Measurements from ENCODE around the gene AKAP6. TPM values are rescaled to one million over a fixed set of nuclear protein-coding genes. Genes with fewer than 3 reads are reported as not detected.

Gene AKAP6
- total RNA-seq, 1 experiment from 2014 or later: 1.9 TPM

DNA sequence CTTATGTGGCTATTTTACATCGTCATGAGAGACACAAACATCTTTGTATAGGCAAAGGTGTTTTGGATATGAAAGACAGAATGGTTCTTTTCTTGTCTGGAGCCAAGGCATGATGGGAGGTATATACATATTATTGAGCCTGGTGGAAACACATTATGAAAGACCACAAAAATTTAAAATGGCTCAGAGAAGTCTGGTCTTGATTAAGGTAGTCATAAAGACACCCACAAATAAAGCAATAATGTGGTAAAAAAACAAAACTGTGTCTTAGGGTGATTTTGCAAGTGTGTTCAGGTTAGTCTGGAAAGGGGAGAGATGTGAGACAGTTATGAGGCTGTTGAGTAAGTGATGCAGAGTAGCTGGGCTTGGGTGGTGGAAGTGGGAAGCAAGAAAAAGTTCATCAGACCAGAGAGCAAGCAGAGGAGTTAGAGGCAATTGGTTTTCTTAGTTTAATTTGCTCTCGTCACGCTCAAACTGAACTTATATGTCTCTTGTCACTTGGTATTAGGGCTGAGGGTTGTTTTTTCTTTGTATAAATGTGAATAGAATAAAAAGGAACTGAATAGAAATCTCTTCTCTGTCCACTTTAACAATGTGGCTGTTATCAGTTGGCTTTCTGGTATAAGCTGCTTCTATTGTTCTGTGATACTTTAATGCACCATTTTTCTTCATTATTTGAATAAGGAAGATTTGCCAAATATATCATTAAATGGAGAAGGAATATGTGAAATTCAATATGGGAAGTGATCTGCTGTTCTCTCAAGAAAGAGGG is 115.0 kb downstream of the AKAP6 start:
- no TSS peak for BruUV-seq (replicated peaks)
- CTCF ChIA-PET: interaction anchor here (0.7 kb wide), 1 partner anchor 12 kb away, joined by 3 read pairs; no protein-coding TSS in a partner anchor
- POLR2A ChIA-PET: no interaction called here

More for the DNA sequence above, 115.0 kb downstream of the AKAP6 start:
- TF ChIP-seq SRF (IDR thresholded peaks at IDR 0.05; ENCODE audit: low read depth): no peak
- no peak for TF ChIP-seq SP1 (IDR thresholded peaks at IDR 0.05; ENCODE audit: low read depth)
- TF ChIP-seq EGR1 (IDR thresholded peaks at IDR 0.05; ENCODE audit: low read depth): no peak
- TF ChIP-seq YY1 (IDR thresholded peaks at IDR 0.05; ENCODE audit: extremely low read depth, insufficient replicate concordance, low read depth, low read length): no peak
- TF ChIP-seq, protein P1, sequence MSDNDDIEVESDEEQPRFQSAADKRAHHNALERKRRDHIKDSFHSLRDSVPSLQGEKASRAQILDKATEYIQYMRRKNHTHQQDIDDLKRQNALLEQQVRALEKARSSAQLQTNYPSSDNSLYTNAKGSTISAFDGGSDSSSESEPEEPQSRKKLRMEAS (IDR thresholded peaks at IDR 0.05): no peak
- TF ChIP-seq, protein P2, sequence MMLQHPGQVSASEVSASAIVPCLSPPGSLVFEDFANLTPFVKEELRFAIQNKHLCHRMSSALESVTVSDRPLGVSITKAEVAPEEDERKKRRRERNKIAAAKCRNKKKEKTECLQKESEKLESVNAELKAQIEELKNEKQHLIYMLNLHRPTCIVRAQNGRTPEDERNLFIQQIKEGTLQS (IDR thresholded peaks at IDR 0.05): no peak
- TF ChIP-seq, protein P3, sequence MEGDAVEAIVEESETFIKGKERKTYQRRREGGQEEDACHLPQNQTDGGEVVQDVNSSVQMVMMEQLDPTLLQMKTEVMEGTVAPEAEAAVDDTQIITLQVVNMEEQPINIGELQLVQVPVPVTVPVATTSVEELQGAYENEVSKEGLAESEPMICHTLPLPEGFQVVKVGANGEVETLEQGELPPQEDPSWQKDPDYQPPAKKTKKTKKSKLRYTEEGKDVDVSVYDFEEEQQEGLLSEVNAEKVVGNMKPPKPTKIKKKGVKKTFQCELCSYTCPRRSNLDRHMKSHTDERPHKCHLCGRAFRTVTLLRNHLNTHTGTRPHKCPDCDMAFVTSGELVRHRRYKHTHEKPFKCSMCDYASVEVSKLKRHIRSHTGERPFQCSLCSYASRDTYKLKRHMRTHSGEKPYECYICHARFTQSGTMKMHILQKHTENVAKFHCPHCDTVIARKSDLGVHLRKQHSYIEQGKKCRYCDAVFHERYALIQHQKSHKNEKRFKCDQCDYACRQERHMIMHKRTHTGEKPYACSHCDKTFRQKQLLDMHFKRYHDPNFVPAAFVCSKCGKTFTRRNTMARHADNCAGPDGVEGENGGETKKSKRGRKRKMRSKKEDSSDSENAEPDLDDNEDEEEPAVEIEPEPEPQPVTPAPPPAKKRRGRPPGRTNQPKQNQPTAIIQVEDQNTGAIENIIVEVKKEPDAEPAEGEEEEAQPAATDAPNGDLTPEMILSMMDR (IDR thresholded peaks at IDR 0.05 in 2 of 3, conservative IDR thresholded peaks at IDR 0.05 in 1 of 3; ENCODE audit: borderline replicate concordance in 1 of 3, insufficient read depth in 1 of 3, low read depth in 2 of 3, low read length in 2 of 3): no peak
- no peak for TF ChIP-seq EZH2phosphoT487 (IDR thresholded peaks at IDR 0.05; ENCODE audit: borderline replicate concordance)
- no peak for TF ChIP-seq ZNF274 (IDR thresholded peaks at IDR 0.05; ENCODE audit: low read depth, low read length)
- no peak for TF ChIP-seq POLR2A (IDR thresholded peaks at IDR 0.05; ENCODE audit: borderline replicate concordance, extremely low read depth, insufficient read depth, insufficient read length)
- TF ChIP-seq SIN3A (IDR thresholded peaks at IDR 0.05; ENCODE audit: low read depth): no peak
- TF ChIP-seq, protein P4, sequence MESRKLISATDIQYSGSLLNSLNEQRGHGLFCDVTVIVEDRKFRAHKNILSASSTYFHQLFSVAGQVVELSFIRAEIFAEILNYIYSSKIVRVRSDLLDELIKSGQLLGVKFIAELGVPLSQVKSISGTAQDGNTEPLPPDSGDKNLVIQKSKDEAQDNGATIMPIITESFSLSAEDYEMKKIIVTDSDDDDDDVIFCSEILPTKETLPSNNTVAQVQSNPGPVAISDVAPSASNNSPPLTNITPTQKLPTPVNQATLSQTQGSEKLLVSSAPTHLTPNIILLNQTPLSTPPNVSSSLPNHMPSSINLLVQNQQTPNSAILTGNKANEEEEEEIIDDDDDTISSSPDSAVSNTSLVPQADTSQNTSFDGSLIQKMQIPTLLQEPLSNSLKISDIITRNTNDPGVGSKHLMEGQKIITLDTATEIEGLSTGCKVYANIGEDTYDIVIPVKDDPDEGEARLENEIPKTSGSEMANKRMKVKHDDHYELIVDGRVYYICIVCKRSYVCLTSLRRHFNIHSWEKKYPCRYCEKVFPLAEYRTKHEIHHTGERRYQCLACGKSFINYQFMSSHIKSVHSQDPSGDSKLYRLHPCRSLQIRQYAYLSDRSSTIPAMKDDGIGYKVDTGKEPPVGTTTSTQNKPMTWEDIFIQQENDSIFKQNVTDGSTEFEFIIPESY (IDR thresholded peaks at IDR 0.05; ENCODE audit: extremely low read depth, insufficient replicate concordance, low read length): no peak
- no peak for TF ChIP-seq EZH2 (IDR thresholded peaks at IDR 0.05)
- TF ChIP-seq ZFX (IDR thresholded peaks at IDR 0.05): no peak
- intact Hi-C loops (cut with micrococcal nuclease): no loop called here
- Histone ChIP-seq H3K9me2 (ENCODE audit: insufficient read depth) (no peaks in the 10 kb centered on the region), H2AFZ (ENCODE audit: low read depth, low read length, poor library complexity, severe bottlenecking) (no peak overlapping the region), H3K4me3 (replicated peaks in 1 of 2; ENCODE audit: low read depth in 1 of 2, low read length in 2 of 2) (no peak overlapping the region), H3K36me3 (ENCODE audit: control insufficient read depth in 1 of 2, insufficient read depth in 2 of 2, low read length in 2 of 2) (no peaks in the 10 kb centered on the region), H3K4me2 (ENCODE audit: low read length) (no peak overlapping the region), H3K27me3 (ENCODE audit: insufficient read depth, low read length) (no peaks in the 10 kb centered on the region), H4K20me1 (ENCODE audit: insufficient read depth) (no peaks in the 10 kb centered on the region), H3K27ac (ENCODE audit: low read depth, low read length) (no peak overlapping the region), H3K9ac (ENCODE audit: low read length) (no peak overlapping the region), H3K79me2 (ENCODE audit: insufficient read depth, low read length) (no peaks in the 10 kb centered on the region), H3K4me1 (ENCODE audit: control insufficient read depth in 1 of 2, insufficient read depth in 2 of 2, low read length in 2 of 2) (no peaks in the 10 kb centered on the region), H3K9me3 (ENCODE audit: control insufficient read depth in 1 of 2, insufficient read depth in 1 of 2, low read depth in 1 of 2, low read length in 2 of 2) (no peaks in the 10 kb centered on the region)
- RAD21 ChIA-PET (ENCODE audit: low non-redundant PET in 1 of 2, low total read pairs in 2 of 2, uncharacterized antibody in 2 of 2, unreplicated experiment in 2 of 2): no interaction called here
- ATAC-seq: no peak
- no peak for DNase-seq (ENCODE audit: low read depth, low spot score)
